ENCODE measurements around the gene GOLGA2.

GRCh38 chr9:128218172-128218517 lies 57.7 kb downstream of the GOLGA2 start:
- TF ChIP-seq CTCF (IDR thresholded peaks at IDR 0.05): no peak
- TF ChIP-seq POLR2A (IDR thresholded peaks at IDR 0.05): no peak
